Activated naive CD4-positive, alpha-beta T cell treated with Interleukin-2 at 50 U/mL for 16 hours (primary cell): Measurements from ENCODE around the gene FASTKD1.
"Not testable (repeated sequence)": the region's sequence is repeated elsewhere in the genome, so short reads cannot be mapped to it uniquely, and the experiment has no call there.

ENCODE experiments used
- DNase-seq: peaks from one replicate; pipeline ENCODE4 v3.0.0-alpha.2; 2020

FASTKD1 gene

GRCh38 chr2:169573160-169573973 lies at the start of gene FASTKD1:
TSS of gene FASTKD1 (minus strand) at chr2:169573865. CDS start at chr2:169572029, 1,836 bp downstream.
- DNase-seq: peak; percentile 87

DNA sequence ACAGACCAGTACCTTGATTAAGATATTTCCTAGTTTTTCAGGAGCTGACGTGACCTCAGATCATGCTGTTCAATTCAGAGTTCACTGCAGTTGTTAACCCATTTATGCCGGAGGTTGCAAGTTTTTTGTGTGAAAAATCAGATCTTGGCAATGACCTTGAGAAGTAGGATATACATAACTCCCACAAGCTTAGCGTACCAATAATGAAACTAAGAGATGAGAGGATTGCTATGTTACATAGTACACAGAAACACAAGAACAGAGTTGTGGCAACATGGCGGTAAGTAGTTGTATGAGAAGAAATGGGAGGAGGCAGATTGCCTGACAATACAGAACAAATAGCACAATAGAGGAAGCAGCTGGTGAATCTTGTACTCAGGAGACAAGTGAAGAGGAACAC lies 49.6 kb upstream of the FASTKD1 start:
- DNase-seq: no peak

DNA sequence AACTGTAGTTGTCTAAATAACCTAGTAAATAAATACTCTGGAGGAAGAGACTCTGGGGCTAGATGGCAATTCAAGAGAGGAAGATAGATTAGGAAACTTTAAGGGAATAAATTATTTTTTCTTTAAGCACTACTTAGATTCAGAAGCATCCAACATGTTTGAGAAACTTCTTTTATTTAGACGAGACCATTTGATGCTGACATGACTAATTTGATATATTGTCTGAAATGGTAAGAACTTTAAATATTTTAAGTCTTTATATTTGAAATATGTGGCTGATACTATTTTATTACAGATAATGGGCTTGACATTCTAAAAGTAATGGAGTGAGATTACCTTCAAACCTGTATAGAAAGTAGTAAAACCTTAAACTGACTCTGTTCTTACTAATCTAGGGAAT lies 46.8 kb upstream of the FASTKD1 start:
- DNase-seq: no peak

GRCh38 chr2:169619946-169620345 lies 46.3 kb upstream of the FASTKD1 start:
- DNase-seq: no peak

DNA sequence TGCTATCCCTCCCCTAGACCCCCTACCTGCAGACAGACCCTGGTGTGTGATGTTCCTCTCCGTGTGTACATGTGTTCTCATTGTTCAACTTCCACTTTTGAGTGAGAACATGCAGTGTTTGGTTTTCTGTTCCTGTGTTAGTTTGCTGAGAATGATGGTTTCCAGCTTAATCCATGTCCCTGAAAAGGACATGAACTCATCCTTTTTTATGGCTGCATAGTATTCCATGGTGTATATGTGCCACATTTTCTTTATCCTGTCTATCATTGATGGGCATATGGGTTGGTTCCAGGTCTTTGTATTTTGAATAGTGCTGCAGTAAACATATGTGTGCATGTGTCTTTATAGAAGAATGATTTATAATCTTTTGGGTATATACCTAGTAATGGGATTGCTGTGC lies 42.3 kb upstream of the FASTKD1 start:
- DNase-seq: not testable (repeated sequence)

DNA sequence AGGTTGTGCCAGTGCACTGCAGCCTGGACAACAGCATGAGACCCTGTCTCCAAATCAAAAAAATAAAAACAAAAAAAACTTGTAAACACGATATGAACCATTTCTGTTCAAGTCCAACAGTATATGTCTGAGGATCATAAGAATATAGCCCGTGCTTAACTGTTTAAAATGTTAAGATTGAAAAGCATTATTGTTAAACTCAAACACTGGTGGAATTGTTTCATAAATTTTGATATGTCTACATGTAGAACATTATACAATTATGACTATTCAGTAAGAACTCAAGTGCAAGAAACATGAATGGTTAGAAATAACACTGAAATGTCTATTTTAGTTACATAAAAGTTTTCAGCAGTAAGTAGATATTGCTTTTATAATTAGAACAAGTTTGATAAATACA lies 40.2 kb upstream of the FASTKD1 start:
- no peak for DNase-seq

- DNase-seq: no peak
Measured at GRCh38 chr2:169609264-169609663, 35.6 kb upstream of the FASTKD1 start.

GRCh38 chr2:169599568-169599967 lies 25.9 kb upstream of the FASTKD1 start:
- DNase-seq: no peak

DNA sequence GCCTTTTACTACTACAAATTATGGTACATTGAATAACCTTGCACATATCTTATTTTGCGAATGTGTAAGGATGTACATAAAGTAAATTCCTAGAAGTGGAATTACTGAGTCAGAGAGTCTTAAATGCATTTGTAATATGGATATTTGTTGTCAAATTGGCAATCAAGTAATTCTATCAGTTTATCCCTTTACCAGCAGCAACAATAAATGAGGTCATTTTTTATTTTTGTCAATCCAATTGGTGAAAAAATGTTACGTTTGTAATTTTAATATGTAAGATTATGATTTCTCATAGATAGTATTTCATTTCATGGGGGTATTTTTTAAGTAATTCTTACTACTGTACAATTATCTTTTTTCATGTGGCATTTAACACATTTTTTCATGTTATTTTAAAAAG lies 25.3 kb upstream of the FASTKD1 start:
- DNase-seq: no peak

DNA sequence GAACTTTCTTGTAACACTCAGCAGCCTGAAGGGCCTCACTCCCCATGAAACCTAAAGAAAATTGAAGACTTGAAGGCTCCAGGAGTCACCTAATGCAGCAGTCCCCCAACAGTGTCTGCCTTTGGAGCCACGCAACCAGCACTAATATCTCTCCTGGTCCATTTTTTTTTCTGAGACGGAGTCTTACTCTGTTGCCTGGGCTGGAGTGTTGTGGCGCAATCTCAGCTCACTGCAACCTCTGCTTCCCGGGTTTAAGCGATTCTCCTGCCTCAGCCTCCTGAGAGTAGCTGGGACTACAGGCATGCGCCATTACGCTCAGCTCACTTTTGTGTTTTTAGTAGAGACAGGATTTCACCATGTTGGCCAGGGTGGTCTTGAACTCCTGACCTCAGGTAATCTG lies 22.9 kb upstream of the FASTKD1 start:
- not testable (repeated sequence) for DNase-seq

- DNase-seq: no peak
Measured at GRCh38 chr2:169590804-169591203, 17.1 kb upstream of the FASTKD1 start.

- no peak for DNase-seq
Measured at GRCh38 chr2:169585673-169586072, 12.0 kb upstream of the FASTKD1 start.

- peak; percentile 88 for DNase-seq
Measured at GRCh38 chr2:169584005-169584877, 10.6 kb upstream of the FASTKD1 start, which contains the start of gene PPIG. TSS of gene PPIG (plus strand) at chr2:169584351. CDS start at chr2:169604042, 19,691 bp downstream.

DNA sequence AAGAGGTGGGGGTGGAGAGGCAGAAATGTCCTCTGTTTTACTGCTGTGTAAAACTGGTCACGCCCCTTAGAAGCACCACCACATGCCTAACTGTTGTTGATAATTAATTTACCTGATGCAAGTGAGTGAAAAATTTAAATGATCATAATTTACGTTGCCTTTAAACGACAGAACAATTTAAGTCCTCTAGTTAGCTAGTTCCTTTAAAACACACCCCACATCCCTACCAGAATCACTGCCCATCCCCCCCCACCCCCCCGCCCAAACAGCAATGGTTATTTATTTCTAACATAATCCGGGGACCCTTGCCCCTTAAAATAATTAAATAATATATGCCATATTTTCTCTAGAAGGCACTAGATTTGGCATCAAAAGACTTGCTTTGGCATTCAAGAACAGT lies 9.9 kb upstream of the FASTKD1 start:
- DNase-seq: no peak

- DNase-seq: not testable (repeated sequence)
Measured at GRCh38 chr2:169582552-169583266, 9.0 kb upstream of the FASTKD1 start.

DNA sequence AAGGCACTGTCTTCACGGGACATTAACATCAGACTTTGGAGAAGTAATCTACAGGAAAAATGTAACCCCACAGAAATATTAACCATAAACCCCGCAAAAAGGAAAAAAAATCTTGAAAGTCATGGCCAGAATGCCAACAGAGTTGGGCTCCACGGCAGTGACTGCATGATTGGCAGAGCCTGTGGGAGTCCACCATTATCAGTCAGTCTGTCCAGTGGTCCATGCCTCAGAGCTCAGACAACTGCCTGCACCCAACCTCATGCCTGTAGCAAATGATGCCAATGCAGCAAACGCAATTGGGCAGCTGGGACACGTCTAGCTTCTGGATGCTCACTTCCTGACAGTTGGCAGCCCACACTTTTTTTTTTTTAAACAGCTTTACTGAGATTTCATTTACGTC lies 5.4 kb upstream of the FASTKD1 start:
- DNase-seq: no peak

- DNase-seq: not testable (repeated sequence)
Measured at GRCh38 chr2:169575264-169575663, 1.6 kb upstream of the FASTKD1 start.

GRCh38 chr2:169574539-169574938 lies 874 bp upstream of the FASTKD1 start:
- DNase-seq: not testable (repeated sequence)

DNA sequence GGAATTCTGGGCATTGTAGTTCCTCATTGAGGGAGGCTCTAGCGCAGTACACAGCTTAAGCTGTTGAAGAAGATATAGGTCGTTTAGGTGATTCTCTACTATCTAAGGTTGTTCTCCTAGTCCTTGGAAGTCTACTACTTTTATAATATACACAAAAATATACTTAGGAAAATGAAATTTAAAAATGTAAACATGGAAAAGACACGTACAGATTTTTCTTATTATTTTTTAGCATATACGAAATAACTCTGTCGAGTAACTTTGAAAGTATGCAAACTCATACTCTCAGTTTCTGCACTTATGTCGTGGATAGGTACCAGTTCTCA lies 272 bp upstream of the FASTKD1 start:
- no peak for DNase-seq

DNA sequence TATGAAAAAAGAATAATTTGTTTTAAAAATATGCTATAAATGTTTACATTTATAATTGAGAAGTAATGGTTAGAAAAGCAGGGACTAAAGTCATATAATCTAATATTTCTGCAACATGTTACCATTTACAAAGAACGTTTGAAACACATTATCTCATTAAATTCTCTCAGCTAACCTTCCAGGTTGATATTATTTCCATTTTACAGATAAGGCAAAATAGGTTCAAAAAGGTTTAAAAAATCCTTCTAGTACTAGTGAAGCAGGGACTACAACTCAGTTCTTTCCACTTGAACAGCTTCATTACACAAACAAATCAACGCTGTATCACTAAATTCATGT lies 875 bp downstream of the FASTKD1 start:
- no peak for DNase-seq

GRCh38 chr2:169572189-169572588 lies 1.5 kb downstream of the FASTKD1 start:
- no peak for DNase-seq

DNA sequence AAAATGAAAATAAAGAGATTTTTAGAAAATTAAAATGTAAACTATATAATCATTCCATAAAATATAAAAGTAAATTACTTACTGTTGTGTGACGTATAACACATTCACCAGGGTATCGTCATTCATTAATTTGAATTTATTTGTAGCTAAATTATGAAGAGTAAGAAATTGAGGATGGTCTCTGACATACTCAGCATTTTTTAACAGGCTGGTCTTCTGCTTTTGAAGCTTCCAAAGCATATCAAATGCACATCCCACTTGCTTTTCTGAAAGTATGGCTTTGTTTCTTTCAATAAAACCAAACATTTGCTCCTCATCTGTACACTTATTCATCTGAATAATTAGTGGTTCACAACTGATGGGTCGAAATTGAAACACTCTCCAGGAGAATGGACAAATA lies 2.1 kb downstream of the FASTKD1 start:
- DNase-seq: no peak

DNA sequence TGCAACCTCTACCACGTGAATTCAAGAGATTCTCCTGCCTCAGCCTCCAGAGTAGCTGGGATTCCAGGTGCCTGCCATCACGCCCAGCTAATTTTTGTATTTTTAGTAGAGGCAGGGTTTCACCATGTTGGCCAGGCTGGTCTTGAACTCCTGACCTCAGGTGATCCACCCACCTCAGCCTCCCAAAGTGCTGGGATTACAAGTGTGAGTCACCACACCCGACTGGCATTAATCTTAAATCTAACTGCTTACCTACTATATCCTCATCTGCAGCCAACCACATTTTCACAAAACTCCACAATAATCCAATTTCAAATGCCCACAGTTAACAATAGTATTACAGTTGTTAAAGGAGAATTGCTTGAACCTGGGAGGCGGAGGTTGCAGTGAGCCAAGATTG lies 2.9 kb downstream of the FASTKD1 start:
- not testable (repeated sequence) for DNase-seq
